HL-60 (cell line): Measurements from ENCODE around the gene CREBBP.

Source experiments
- CTCF ChIP-seq: IDR thresholded peaks from one replicate; pipeline ENCODE4 v1.5.1; 2011; ENCODE audit warnings: low read length, control low read depth, inconsistent platforms; ENCODE audit not compliant: insufficient read depth
- GABPA ChIP-seq: IDR thresholded peaks from 2 replicates; pipeline ENCODE4 v1.6.1; 2012; ENCODE audit warnings: low read depth
- POLR2AphosphoS5 ChIP-seq: IDR thresholded peaks from 2 replicates; pipeline ENCODE4 v1.6.1; 2012; ENCODE audit warnings: low read depth
- REST ChIP-seq: IDR thresholded peaks from 2 replicates; pipeline ENCODE4 v1.6.1; 2012; ENCODE audit warnings: low read depth; ENCODE audit not compliant: insufficient replicate concordance

GRCh38 chr16:3846595-3847091 is 33.9 kb downstream of the CREBBP start:
- TF ChIP-seq CTCF, result no peak
- no peak for TF ChIP-seq POLR2AphosphoS5
- TF ChIP-seq REST, result no peak
- no peak for TF ChIP-seq GABPA
